ENCODE data around the gene DNAAF5.

- TF ChIP-seq POLR2AphosphoS5 (IDR thresholded peaks at IDR 0.05; ENCODE audit: low read depth, low read length) (no peak), POLR2A (IDR thresholded peaks at IDR 0.05; ENCODE audit: low read depth, low read length) (no peak), TAF1 (IDR thresholded peaks at IDR 0.05; ENCODE audit: low read depth, low read length) (no peak), SPI1 (IDR thresholded peaks at IDR 0.05; ENCODE audit: low read depth, low read length) (no peak)
These were observed 37.3 kb downstream of the DNAAF5 start for GRCh38 chr7:763762-764161.
